ENCODE measurements around the gene RAD51B. TPM values are rescaled to one million over a fixed set of nuclear protein-coding genes. Genes with fewer than 3 reads are reported as not detected.
"Not testable (repeated sequence)": the region's sequence is repeated elsewhere in the genome, so short reads cannot be mapped to it uniquely, and the experiment has no call there.

Gene RAD51B
- total RNA-seq, 2 donors from 2014 or later, result 42.6 to 50.0 TPM

- H3K27me3 Mint-ChIP-seq (ENCODE audit: low read depth), result no peaks in the 10 kb centered on the region
- no peak for DNase-seq
- H3K36me3 Mint-ChIP-seq (ENCODE audit: insufficient read depth in 2 of 2), result no peaks in the 10 kb centered on the region
- no peak overlapping the region for H3K27ac Mint-ChIP-seq
- ATAC-seq (replicated peaks in 1 of 2), result no peak
- no peak overlapping the region for H3K4me3 Mint-ChIP-seq
- no peaks in the 10 kb centered on the region for H3K9me3 Mint-ChIP-seq
- H3K4me1 Mint-ChIP-seq (ENCODE audit: low read depth), result peaks cover 17% of the 10 kb centered on the region
Observed at GRCh38 chr14:68758301-68758700, 938.7 kb downstream of the RAD51B start.

GRCh38 chr14:68759017-68759560 lies 939.5 kb downstream of the RAD51B start:
- H3K27me3 Mint-ChIP-seq (ENCODE audit: low read depth), result no peaks in the 10 kb centered on the region
- no peak overlapping the region for H3K4me3 Mint-ChIP-seq
- H3K27ac Mint-ChIP-seq, result no peak overlapping the region
- H3K4me1 Mint-ChIP-seq (ENCODE audit: low read depth), result peaks cover 17% of the 10 kb centered on the region
- H3K9me3 Mint-ChIP-seq, result no peaks in the 10 kb centered on the region
- ATAC-seq (replicated peaks in 1 of 2) (no peak), DNase-seq (no peak)
- H3K36me3 Mint-ChIP-seq (ENCODE audit: insufficient read depth in 2 of 2), result no peaks in the 10 kb centered on the region

- no peak overlapping the region for H3K4me3 Mint-ChIP-seq
- no peak for ATAC-seq (replicated peaks in 1 of 2)
Observed at GRCh38 chr14:68759937-68760336, 940.4 kb downstream of the RAD51B start.

GRCh38 chr14:68760761-68761160 lies 941.2 kb downstream of the RAD51B start:
- no peak overlapping the region for H3K27ac Mint-ChIP-seq
- no peaks in the 10 kb centered on the region for H3K9me3 Mint-ChIP-seq
- no peak for DNase-seq
- no peaks in the 10 kb centered on the region for H3K36me3 Mint-ChIP-seq (ENCODE audit: insufficient read depth in 2 of 2)
- peaks cover 24% of the 10 kb centered on the region for H3K4me1 Mint-ChIP-seq (ENCODE audit: low read depth)
- H3K27me3 Mint-ChIP-seq (ENCODE audit: low read depth), result no peaks in the 10 kb centered on the region
- no peak for ATAC-seq (replicated peaks in 1 of 2)
- no peak overlapping the region for H3K4me3 Mint-ChIP-seq

More at GRCh38 chr14:68759937-68760336, 940.4 kb downstream of the RAD51B start:
- H3K4me1 Mint-ChIP-seq (ENCODE audit: low read depth), result peaks cover 17% of the 10 kb centered on the region
- no peaks in the 10 kb centered on the region for H3K36me3 Mint-ChIP-seq (ENCODE audit: insufficient read depth in 2 of 2)
- H3K27ac Mint-ChIP-seq, result no peak overlapping the region
- no peak for DNase-seq
- H3K27me3 Mint-ChIP-seq (ENCODE audit: low read depth), result no peaks in the 10 kb centered on the region
- H3K9me3 Mint-ChIP-seq, result no peaks in the 10 kb centered on the region

DNA sequence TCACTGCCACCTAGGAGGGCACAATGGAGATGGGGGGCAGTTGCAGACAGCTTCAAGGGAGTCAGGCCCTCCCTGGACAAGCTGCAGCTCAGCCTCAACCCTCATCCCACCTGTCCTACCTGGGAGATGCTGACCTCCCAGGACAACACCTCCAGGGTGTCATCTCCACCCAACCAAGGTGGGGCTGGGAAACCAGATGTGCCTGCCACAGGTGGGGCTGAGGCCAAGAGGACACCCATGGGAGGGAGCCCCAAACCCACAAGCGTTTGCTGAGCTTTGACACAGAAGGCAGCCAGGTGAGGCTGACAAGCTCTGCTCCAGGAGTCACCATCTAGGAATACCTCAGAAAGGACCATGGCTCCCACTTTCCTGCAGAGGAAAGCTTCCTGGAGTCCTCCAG lies 941.8 kb downstream of the RAD51B start:
- no peak for ATAC-seq (replicated peaks in 1 of 2)
- H3K27ac Mint-ChIP-seq, result no peak overlapping the region
- no peaks in the 10 kb centered on the region for H3K27me3 Mint-ChIP-seq (ENCODE audit: low read depth)
- H3K4me3 Mint-ChIP-seq, result no peak overlapping the region
- H3K4me1 Mint-ChIP-seq (ENCODE audit: low read depth), result peaks cover 31% of the 10 kb centered on the region
- no peaks in the 10 kb centered on the region for H3K9me3 Mint-ChIP-seq
- H3K36me3 Mint-ChIP-seq (ENCODE audit: insufficient read depth in 2 of 2), result no peaks in the 10 kb centered on the region
- DNase-seq, result no peak

DNA sequence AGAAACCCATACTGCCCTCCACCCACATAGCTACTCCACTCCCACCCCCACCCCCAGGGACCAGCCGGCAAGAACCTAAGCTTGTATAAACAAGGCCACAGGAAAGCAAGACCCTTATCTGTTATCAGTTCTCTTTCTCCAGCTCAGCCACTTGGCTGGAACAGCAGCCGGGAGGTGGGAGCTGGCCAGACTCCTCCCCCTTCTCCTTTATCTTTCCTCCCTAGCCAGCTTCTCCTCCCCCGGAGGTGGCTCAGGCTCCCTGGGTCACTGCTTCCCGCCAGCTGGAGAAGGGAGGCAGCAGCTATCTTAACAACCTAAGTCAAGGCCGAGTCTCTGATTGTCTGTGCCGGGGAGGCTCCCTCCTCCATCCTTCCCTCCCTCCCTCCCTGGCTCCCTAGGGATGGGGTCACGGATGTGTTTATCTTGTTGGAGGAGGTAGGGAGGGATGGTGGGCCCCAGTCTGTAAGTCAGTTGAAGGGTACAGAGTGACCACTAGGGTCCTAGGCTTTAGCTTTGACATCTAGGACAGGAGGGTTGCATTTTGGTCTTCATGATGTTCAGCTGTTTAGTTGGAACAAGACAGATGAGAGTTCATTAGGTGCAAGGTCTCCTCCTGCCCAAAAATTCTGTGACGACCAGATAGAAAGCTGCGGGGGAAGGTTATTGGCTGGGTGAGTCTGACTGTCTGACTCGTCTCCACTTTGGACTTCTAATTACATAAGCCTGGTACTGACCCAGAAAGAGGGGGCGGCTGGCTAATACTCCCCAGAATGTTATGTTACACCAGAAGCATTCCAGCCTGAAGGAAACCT lies 943.6 kb downstream of the RAD51B start:
- ATAC-seq (replicated peaks in 1 of 2) (no peak), DNase-seq (no peak)
- Mint-ChIP-seq H3K36me3 (ENCODE audit: insufficient read depth in 2 of 2) (no peaks in the 10 kb centered on the region), H3K9me3 (no peaks in the 10 kb centered on the region), H3K27me3 (ENCODE audit: low read depth) (no peaks in the 10 kb centered on the region), H3K27ac (no peak overlapping the region), H3K4me3 (no peak overlapping the region), H3K4me1 (ENCODE audit: low read depth) (peaks cover 35% of the 10 kb centered on the region)

- not testable (repeated sequence) for ATAC-seq (replicated peaks in 1 of 2)
Observed at GRCh38 chr14:68763843-68764242, 944.3 kb downstream of the RAD51B start.

GRCh38 chr14:68766299-68767247 lies 947.0 kb downstream of the RAD51B start:
- DNase-seq (peak; percentile 49 to 55), ATAC-seq (replicated peaks in 1 of 2) (peak; percentile 88 to 91)
- H3K4me1 Mint-ChIP-seq (ENCODE audit: low read depth), result peaks cover 42% of the 10 kb centered on the region
- no peaks in the 10 kb centered on the region for H3K9me3 Mint-ChIP-seq
- no peaks in the 10 kb centered on the region for H3K27me3 Mint-ChIP-seq (ENCODE audit: low read depth)
- H3K36me3 Mint-ChIP-seq (ENCODE audit: insufficient read depth in 2 of 2), result no peaks in the 10 kb centered on the region
- no peak overlapping the region for H3K27ac Mint-ChIP-seq
- no peak overlapping the region for H3K4me3 Mint-ChIP-seq

More at GRCh38 chr14:68763843-68764242, 944.3 kb downstream of the RAD51B start:
- not testable (repeated sequence) for H3K36me3 Mint-ChIP-seq (ENCODE audit: insufficient read depth in 2 of 2); H3K27ac Mint-ChIP-seq; H3K27me3 Mint-ChIP-seq (ENCODE audit: low read depth); H3K4me3 Mint-ChIP-seq; DNase-seq; H3K9me3 Mint-ChIP-seq
- peaks cover 33% of the 10 kb centered on the region for H3K4me1 Mint-ChIP-seq (ENCODE audit: low read depth)

DNA sequence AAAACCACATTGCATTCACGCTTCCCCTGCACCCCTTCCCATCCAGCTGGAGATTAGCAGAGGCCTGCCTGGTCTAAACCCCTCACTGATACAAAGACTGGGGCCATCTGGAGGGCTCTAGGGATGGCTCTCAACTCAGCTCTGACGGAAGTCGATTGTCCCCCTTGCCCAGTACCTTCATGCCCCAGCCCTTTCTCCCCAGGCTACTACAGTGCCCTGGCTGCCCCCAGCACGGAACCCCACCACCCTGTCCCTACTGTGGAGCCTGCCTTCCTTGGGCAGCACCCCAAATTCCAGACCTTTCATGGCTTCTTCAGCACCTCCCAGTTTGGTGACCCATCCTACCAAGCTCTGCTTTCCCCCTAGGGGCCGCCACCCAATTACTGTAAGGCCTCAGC lies 947.7 kb downstream of the RAD51B start:
- Mint-ChIP-seq H3K27ac (no peak overlapping the region), H3K9me3 (no peaks in the 10 kb centered on the region), H3K27me3 (ENCODE audit: low read depth) (no peaks in the 10 kb centered on the region), H3K4me1 (ENCODE audit: low read depth) (peaks cover 47% of the 10 kb centered on the region), H3K4me3 (no peak overlapping the region), H3K36me3 (ENCODE audit: insufficient read depth in 2 of 2) (no peaks in the 10 kb centered on the region)
- ATAC-seq (replicated peaks in 1 of 2) (peak in 1 of 2 donors; percentile 20), DNase-seq (no peak)

- no peak for ATAC-seq (replicated peaks in 1 of 2)
- Mint-ChIP-seq H3K36me3 (ENCODE audit: insufficient read depth in 2 of 2) (no peaks in the 10 kb centered on the region), H3K27ac (no peak overlapping the region), H3K4me1 (ENCODE audit: low read depth) (peaks cover 55% of the 10 kb centered on the region), H3K4me3 (no peak overlapping the region), H3K27me3 (ENCODE audit: low read depth) (no peaks in the 10 kb centered on the region), H3K9me3 (no peaks in the 10 kb centered on the region)
- no peak for DNase-seq
Observed at GRCh38 chr14:68768316-68768715, 948.7 kb downstream of the RAD51B start.

DNA sequence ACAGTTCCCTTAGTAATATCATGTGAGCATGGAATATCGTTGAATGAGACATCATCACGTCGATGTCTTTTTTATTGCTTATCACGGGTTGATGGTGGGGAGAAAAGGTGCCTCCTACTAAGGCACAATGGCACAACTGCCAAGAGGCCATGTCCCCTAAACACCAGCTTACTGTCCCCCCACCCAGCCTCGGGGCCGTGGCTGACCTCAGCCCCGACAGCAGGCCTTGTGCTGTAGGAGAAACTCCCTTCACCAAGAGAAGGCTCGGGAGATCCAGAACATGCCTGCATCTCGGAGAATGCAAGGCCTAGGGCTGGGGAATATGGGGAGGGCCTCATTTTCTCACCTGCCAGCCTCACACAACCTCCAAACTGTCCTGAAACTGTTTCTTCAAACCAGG lies 950.5 kb downstream of the RAD51B start:
- Mint-ChIP-seq H3K9me3 (peaks cover 0 to 5% of the 10 kb centered on the region in 2 donors), H3K27ac (no peak overlapping the region), H3K36me3 (ENCODE audit: insufficient read depth in 2 of 2) (peaks cover 0 to 3% of the 10 kb centered on the region in 2 donors), H3K27me3 (ENCODE audit: low read depth) (no peaks in the 10 kb centered on the region), H3K4me1 (ENCODE audit: low read depth) (peaks cover 61% of the 10 kb centered on the region), H3K4me3 (no peak overlapping the region)
- DNase-seq, result no peak
- no peak for ATAC-seq (replicated peaks in 1 of 2)

- H3K36me3 Mint-ChIP-seq (ENCODE audit: insufficient read depth in 2 of 2), result peaks cover 2 to 5% of the 10 kb centered on the region in 2 donors
- peak; percentile 36 to 37 for ATAC-seq (replicated peaks in 1 of 2)
- DNase-seq, result no peak
- peaks cover 59% of the 10 kb centered on the region for H3K4me1 Mint-ChIP-seq (ENCODE audit: low read depth)
- H3K9me3 Mint-ChIP-seq, result peaks cover 0 to 7% of the 10 kb centered on the region in 2 donors
- H3K27ac Mint-ChIP-seq, result peak overlapping the region; percentile 8
- H3K4me3 Mint-ChIP-seq, result peak overlapping the region; percentile 43 to 64
- H3K27me3 Mint-ChIP-seq (ENCODE audit: low read depth), result no peaks in the 10 kb centered on the region
Observed at GRCh38 chr14:68770553-68771286, 951.1 kb downstream of the RAD51B start.
